SK-N-MC (cell line): ENCODE measurements around the gene FOXP1.
"Not testable (repeated sequence)": the region's sequence is repeated elsewhere in the genome, so short reads cannot be mapped to it uniquely, and the experiment has no call there.

Experiments used
- DNase-seq: peaks from one replicate; pipeline ENCODE4 v3.0.0-alpha.2; 2011; ENCODE audit warnings: low read depth, low spot score
- H3K27ac ChIP-seq: fragments of 200-600 bp; sonication (generic); 2 replicates; pipeline ENCODE4 v1.5.1; 2016; ENCODE audit warnings: mixed run types
- H3K36me3 ChIP-seq: fragments of 200-600 bp; sonication (generic); 2 replicates; pipeline ENCODE4 v1.6.1; 2017; ENCODE audit warnings: antibody characterized with exemption, low read length, mixed read lengths; ENCODE audit not compliant: insufficient read depth
- H3K4me3 ChIP-seq: fragments of 200-600 bp; sonication (generic); 2 replicates; pipeline ENCODE4 v1.5.1; 2016
- H3K9ac ChIP-seq: fragments of 200-600 bp; sonication (generic); 2 replicates; pipeline ENCODE4 v1.8.0; 2017; ENCODE audit warnings: mixed run types, mixed read lengths; ENCODE audit not compliant: insufficient read length
- H3K9me3 ChIP-seq: fragments of 200-600 bp; sonication (generic); 2 replicates; pipeline ENCODE4 v1.6.1; 2017; ENCODE audit warnings: low read depth, mild to moderate bottlenecking, antibody characterized with exemption, low read length, moderate library complexity, mixed read lengths
- EZH2 ChIP-seq: fragments of 200-600 bp; sonication (generic); IDR thresholded peaks from one replicate; pipeline ENCODE4 v1.6.1; 2017; ENCODE audit warnings: antibody characterized with exemption
- FOXP2 ChIP-seq: optimal IDR thresholded peaks from 2 replicates; pipeline ENCODE3; 2011; ENCODE audit warnings: mild to moderate bottlenecking, moderate library complexity; ENCODE audit not compliant: insufficient read depth; ENCODE audit errors: extremely low read length, control extremely low read depth
- POLR2AphosphoS5 ChIP-seq: IDR thresholded peaks from 2 replicates; pipeline ENCODE4 v1.6.1; 2012; ENCODE audit warnings: mild to moderate bottlenecking, low read depth, low read length, borderline replicate concordance

FOXP1 gene

GRCh38 chr3:71018799-71019198, 564.7 kb downstream of the FOXP1 start:
- TF ChIP-seq FOXP2: no peak
- TF ChIP-seq EZH2: no peak
- no peak for TF ChIP-seq POLR2AphosphoS5

GRCh38 chr3:71016178-71016845, 567.2 kb downstream of the FOXP1 start:
- H3K4me3 ChIP-seq: no peak overlapping the region
- no peak for TF ChIP-seq EZH2
- no peak for TF ChIP-seq POLR2AphosphoS5
- no peak for TF ChIP-seq FOXP2
- H3K9ac ChIP-seq: no peak overlapping the region
- no peak overlapping the region for H3K27ac ChIP-seq
- DNase-seq: no peak
- H3K9me3 ChIP-seq: no peaks in the 10 kb centered on the region
- H3K36me3 ChIP-seq: peaks cover 9% of the 10 kb centered on the region; the same call in 1 of the 2 replicates

More at GRCh38 chr3:71018799-71019198, 564.7 kb downstream of the FOXP1 start:
- Histone ChIP-seq H3K36me3 (peaks cover 9% of the 10 kb centered on the region; the same call in 1 of the 2 replicates), H3K9ac (no peak overlapping the region), H3K27ac (no peak overlapping the region), H3K4me3 (no peak overlapping the region), H3K9me3 (no peaks in the 10 kb centered on the region)
- no peak for DNase-seq

GRCh38 chr3:71014616-71015015, 568.9 kb downstream of the FOXP1 start:
- not testable (repeated sequence) for H3K9ac ChIP-seq, H3K27ac ChIP-seq, H3K4me3 ChIP-seq, H3K36me3 ChIP-seq, DNase-seq, H3K9me3 ChIP-seq

GRCh38 chr3:71012971-71013370, 570.6 kb downstream of the FOXP1 start:
- Histone ChIP-seq H3K9me3 (no peaks in the 10 kb centered on the region), H3K27ac (no peak overlapping the region), H3K36me3 (peaks cover 9% of the 10 kb centered on the region; the same call in 1 of the 2 replicates), H3K4me3 (no peak overlapping the region), H3K9ac (no peak overlapping the region)
- DNase-seq: no peak
- no peak for TF ChIP-seq FOXP2
- no peak for TF ChIP-seq POLR2AphosphoS5
- no peak for TF ChIP-seq EZH2

- no peak overlapping the region for H3K4me3 ChIP-seq
- no peaks in the 10 kb centered on the region for H3K9me3 ChIP-seq
- no peak for DNase-seq
- H3K36me3 ChIP-seq: peaks cover 9% of the 10 kb centered on the region; the same call in 1 of the 2 replicates
- TF ChIP-seq FOXP2 (no peak), POLR2AphosphoS5 (no peak), EZH2 (no peak)
- no peak overlapping the region for H3K9ac ChIP-seq
- no peak overlapping the region for H3K27ac ChIP-seq
These were observed 571.8 kb downstream of the FOXP1 start for GRCh38 chr3:71011565-71012287.

- H3K4me3 ChIP-seq: no peak overlapping the region
- no peaks in the 10 kb centered on the region for H3K9me3 ChIP-seq
- no peak for DNase-seq
- peaks cover 9% of the 10 kb centered on the region; the same call in 1 of the 2 replicates for H3K36me3 ChIP-seq
- H3K27ac ChIP-seq: no peak overlapping the region
- TF ChIP-seq FOXP2: no peak
- no peak for TF ChIP-seq POLR2AphosphoS5
- no peak for TF ChIP-seq EZH2
- H3K9ac ChIP-seq: no peak overlapping the region
These were observed 572.6 kb downstream of the FOXP1 start for GRCh38 chr3:71010726-71011455.

GRCh38 chr3:71008350-71008935, 575.1 kb downstream of the FOXP1 start:
- Histone ChIP-seq H3K9ac (no peak overlapping the region), H3K9me3 (no peaks in the 10 kb centered on the region), H3K36me3 (no peaks in the 10 kb centered on the region), H3K4me3 (no peak overlapping the region), H3K27ac (no peak overlapping the region)
- no peak for TF ChIP-seq POLR2AphosphoS5
- TF ChIP-seq EZH2: no peak
- no peak for TF ChIP-seq FOXP2
- DNase-seq: no peak
